ENCODE data around the gene LURAP1L.

Gene LURAP1L

DNA sequence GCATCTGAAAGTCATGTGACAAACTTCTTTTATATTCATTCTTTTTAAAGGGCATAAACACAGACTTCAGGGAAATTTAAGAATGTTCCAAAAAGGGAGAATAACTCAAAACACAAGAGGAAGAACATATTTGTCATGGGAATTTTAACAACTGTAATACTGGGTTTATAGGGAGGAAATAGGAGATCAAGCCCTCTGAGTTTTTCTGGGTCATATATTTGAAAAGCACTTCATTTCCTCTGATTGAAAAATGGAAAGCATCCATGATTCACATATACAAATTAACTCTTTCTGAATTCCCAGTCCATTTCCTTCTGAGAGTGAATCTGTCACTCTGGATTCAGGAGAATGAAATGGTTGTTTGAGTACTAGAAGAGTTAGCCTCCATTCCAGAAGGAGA is 26.8 kb downstream of the LURAP1L start (continued):
- TF ChIP-seq ZNF558 (tag by site-specific recombination; IDR thresholded peaks at IDR 0.05), result no peak
- TF ChIP-seq, protein P1, sequence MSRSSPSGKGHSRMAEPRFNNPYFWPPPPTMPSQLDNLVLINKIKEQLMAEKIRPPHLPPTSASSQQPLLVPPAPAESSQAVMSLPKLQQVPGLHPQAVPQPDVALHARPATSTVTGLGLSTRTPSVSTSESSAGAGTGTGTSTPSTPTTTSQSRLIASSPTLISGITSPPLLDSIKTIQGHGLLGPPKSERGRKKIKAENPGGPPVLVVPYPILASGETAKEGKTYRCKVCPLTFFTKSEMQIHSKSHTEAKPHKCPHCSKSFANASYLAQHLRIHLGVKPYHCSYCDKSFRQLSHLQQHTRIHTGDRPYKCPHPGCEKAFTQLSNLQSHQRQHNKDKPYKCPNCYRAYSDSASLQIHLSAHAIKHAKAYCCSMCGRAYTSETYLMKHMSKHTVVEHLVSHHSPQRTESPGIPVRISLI (tag by site-specific recombination; IDR thresholded peaks at IDR 0.05), result no peak
- TF ChIP-seq SP7 (tag by site-specific recombination; IDR thresholded peaks at IDR 0.05), result no peak
- TF ChIP-seq ZNF623 (tag by site-specific recombination; IDR thresholded peaks at IDR 0.05), result no peak
- TF ChIP-seq ZNF610 (tag by site-specific recombination; IDR thresholded peaks at IDR 0.05; ENCODE audit: borderline replicate concordance), result no peak
- no peak for TF ChIP-seq HOXC10 (CRISPR knock-in tag; IDR thresholded peaks at IDR 0.05)
- TF ChIP-seq, protein P2, sequence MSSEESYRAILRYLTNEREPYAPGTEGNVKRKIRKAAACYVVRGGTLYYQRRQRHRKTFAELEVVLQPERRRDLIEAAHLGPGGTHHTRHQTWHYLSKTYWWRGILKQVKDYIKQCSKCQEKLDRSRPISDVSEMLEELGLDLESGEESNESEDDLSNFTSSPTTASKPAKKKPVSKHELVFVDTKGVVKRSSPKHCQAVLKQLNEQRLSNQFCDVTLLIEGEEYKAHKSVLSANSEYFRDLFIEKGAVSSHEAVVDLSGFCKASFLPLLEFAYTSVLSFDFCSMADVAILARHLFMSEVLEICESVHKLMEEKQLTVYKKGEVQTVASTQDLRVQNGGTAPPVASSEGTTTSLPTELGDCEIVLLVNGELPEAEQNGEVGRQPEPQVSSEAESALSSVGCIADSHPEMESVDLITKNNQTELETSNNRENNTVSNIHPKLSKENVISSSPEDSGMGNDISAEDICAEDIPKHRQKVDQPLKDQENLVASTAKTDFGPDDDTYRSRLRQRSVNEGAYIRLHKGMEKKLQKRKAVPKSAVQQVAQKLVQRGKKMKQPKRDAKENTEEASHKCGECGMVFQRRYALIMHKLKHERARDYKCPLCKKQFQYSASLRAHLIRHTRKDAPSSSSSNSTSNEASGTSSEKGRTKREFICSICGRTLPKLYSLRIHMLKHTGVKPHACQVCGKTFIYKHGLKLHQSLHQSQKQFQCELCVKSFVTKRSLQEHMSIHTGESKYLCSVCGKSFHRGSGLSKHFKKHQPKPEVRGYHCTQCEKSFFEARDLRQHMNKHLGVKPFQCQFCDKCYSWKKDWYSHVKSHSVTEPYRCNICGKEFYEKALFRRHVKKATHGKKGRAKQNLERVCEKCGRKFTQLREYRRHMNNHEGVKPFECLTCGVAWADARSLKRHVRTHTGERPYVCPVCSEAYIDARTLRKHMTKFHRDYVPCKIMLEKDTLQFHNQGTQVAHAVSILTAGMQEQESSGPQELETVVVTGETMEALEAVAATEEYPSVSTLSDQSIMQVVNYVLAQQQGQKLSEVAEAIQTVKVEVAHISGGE (tag by site-specific recombination; conservative IDR thresholded peaks at IDR 0.05; ENCODE audit: low read depth), result no peak

DNA sequence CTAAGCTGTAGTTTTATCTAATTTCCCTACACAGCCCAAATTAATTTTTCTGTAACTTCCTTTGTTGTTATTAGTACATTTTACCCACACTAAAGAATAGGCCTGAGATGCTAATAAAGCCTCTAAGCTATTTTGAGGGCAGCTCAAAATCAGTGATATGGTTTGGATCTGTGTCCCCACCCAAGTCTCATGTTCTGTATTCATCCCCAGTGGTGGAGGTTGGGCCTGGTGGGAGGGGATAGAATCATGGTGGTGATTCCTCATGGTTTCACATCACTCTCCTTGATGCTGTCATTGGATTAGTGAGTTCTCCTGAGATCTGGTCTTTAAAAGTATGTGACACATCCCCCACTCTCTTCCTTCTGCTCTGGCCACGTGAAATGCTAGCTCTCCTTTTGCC is 27.3 kb downstream of the LURAP1L start:
- no peak overlapping the region for H3K4me3 ChIP-seq (ENCODE audit: low read depth, low read length)
- ChIA-PET POLR2A (no interaction called here), CTCF (interaction anchor here (1.9 kb wide), 1 partner anchor 26 kb away, joined by 7 read pairs; no protein-coding TSS in a partner anchor)
- no peaks in the 10 kb centered on the region for H3K36me3 ChIP-seq (ENCODE audit: control insufficient read depth in 2 of 2, insufficient read depth in 1 of 2, low read length in 2 of 2)
- H3K4me1 ChIP-seq (ENCODE audit: control insufficient read depth, insufficient read depth, low read length), result no peaks in the 10 kb centered on the region
- H3K27ac ChIP-seq (ENCODE audit: extremely low read depth, low read depth, low read length), result no peak overlapping the region
- no peaks in the 10 kb centered on the region for H3K9me3 ChIP-seq (ENCODE audit: control insufficient read depth, insufficient read depth, low read depth, low read length)
- TF ChIP-seq ZNF274 (IDR thresholded peaks at IDR 0.05; ENCODE audit: low read length) (no peak), ZNF274 (tag by site-specific recombination; IDR thresholded peaks at IDR 0.05; ENCODE audit: borderline replicate concordance) (no peak), ZNF785 (tag by site-specific recombination; IDR thresholded peaks at IDR 0.05) (no peak), HOXD13 (CRISPR knock-in tag; IDR thresholded peaks at IDR 0.05; ENCODE audit: borderline replicate concordance) (no peak), ZNF211 (tag by site-specific recombination; IDR thresholded peaks at IDR 0.05; ENCODE audit: low read depth) (no peak), KLF7 (tag by site-specific recombination; IDR thresholded peaks at IDR 0.05; ENCODE audit: borderline replicate concordance) (no peak), REPIN1 (tag by site-specific recombination; IDR thresholded peaks at IDR 0.05; ENCODE audit: low read depth) (no peak), GFI1B (tag by site-specific recombination; IDR thresholded peaks at IDR 0.05) (no peak), ZNF311 (tag by site-specific recombination; IDR thresholded peaks at IDR 0.05; ENCODE audit: borderline replicate concordance) (no peak), ZIC2 (tag by site-specific recombination; IDR thresholded peaks at IDR 0.05) (no peak)
- TF ChIP-seq, protein P3, sequence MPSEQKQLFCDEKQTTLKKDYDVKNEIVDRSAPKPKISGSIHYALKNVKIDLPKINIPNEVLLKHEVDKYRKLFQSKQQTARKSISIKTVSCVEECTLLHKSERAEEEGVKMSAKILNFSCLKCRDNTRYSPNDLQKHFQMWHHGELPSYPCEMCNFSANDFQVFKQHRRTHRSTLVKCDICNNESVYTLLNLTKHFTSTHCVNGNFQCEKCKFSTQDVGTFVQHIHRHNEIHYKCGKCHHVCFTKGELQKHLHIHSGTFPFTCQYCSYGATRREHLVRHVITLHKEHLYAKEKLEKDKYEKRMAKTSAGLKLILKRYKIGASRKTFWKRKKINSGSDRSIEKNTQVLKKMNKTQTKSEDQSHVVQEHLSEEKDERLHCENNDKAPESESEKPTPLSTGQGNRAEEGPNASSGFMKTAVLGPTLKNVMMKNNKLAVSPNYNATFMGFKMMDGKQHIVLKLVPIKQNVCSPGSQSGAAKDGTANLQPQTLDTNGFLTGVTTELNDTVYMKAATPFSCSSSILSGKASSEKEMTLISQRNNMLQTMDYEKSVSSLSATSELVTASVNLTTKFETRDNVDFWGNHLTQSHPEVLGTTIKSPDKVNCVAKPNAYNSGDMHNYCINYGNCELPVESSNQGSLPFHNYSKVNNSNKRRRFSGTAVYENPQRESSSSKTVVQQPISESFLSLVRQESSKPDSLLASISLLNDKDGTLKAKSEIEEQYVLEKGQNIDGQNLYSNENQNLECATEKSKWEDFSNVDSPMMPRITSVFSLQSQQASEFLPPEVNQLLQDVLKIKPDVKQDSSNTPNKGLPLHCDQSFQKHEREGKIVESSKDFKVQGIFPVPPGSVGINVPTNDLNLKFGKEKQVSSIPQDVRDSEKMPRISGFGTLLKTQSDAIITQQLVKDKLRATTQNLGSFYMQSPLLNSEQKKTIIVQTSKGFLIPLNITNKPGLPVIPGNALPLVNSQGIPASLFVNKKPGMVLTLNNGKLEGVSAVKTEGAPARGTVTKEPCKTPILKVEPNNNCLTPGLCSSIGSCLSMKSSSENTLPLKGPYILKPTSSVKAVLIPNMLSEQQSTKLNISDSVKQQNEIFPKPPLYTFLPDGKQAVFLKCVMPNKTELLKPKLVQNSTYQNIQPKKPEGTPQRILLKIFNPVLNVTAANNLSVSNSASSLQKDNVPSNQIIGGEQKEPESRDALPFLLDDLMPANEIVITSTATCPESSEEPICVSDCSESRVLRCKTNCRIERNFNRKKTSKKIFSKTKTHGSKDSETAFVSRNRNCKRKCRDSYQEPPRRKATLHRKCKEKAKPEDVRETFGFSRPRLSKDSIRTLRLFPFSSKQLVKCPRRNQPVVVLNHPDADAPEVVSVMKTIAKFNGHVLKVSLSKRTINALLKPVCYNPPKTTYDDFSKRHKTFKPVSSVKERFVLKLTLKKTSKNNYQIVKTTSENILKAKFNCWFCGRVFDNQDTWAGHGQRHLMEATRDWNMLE (tag by site-specific recombination; conservative IDR thresholded peaks at IDR 0.05; ENCODE audit: low read depth), result no peak
- TF ChIP-seq, protein P1 (tag by site-specific recombination; IDR thresholded peaks at IDR 0.05), result no peak
- TF ChIP-seq, protein P4, sequence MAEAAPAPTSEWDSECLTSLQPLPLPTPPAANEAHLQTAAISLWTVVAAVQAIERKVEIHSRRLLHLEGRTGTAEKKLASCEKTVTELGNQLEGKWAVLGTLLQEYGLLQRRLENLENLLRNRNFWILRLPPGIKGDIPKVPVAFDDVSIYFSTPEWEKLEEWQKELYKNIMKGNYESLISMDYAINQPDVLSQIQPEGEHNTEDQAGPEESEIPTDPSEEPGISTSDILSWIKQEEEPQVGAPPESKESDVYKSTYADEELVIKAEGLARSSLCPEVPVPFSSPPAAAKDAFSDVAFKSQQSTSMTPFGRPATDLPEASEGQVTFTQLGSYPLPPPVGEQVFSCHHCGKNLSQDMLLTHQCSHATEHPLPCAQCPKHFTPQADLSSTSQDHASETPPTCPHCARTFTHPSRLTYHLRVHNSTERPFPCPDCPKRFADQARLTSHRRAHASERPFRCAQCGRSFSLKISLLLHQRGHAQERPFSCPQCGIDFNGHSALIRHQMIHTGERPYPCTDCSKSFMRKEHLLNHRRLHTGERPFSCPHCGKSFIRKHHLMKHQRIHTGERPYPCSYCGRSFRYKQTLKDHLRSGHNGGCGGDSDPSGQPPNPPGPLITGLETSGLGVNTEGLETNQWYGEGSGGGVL (tag by site-specific recombination; IDR thresholded peaks at IDR 0.05), result no peak
- TF ChIP-seq, protein P5, sequence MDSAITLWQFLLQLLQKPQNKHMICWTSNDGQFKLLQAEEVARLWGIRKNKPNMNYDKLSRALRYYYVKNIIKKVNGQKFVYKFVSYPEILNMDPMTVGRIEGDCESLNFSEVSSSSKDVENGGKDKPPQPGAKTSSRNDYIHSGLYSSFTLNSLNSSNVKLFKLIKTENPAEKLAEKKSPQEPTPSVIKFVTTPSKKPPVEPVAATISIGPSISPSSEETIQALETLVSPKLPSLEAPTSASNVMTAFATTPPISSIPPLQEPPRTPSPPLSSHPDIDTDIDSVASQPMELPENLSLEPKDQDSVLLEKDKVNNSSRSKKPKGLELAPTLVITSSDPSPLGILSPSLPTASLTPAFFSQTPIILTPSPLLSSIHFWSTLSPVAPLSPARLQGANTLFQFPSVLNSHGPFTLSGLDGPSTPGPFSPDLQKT (IDR thresholded peaks at IDR 0.05; ENCODE audit: borderline replicate concordance, low read depth, low read length), result no peak
- TF ChIP-seq, protein P6, sequence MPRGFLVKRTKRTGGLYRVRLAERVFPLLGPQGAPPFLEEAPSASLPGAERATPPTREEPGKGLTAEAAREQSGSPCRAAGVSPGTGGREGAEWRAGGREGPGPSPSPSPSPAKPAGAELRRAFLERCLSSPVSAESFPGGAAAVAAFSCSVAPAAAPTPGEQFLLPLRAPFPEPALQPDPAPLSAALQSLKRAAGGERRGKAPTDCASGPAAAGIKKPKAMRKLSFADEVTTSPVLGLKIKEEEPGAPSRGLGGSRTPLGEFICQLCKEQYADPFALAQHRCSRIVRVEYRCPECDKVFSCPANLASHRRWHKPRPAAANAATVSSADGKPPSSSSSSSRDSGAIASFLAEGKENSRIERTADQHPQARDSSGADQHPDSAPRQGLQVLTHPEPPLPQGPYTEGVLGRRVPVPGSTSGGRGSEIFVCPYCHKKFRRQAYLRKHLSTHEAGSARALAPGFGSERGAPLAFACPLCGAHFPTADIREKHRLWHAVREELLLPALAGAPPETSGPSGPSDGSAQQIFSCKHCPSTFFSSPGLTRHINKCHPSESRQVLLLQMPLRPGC (tag by site-specific recombination; IDR thresholded peaks at IDR 0.05), result no peak
